ENCODE data around the gene NGF.

NGF gene

DNA sequence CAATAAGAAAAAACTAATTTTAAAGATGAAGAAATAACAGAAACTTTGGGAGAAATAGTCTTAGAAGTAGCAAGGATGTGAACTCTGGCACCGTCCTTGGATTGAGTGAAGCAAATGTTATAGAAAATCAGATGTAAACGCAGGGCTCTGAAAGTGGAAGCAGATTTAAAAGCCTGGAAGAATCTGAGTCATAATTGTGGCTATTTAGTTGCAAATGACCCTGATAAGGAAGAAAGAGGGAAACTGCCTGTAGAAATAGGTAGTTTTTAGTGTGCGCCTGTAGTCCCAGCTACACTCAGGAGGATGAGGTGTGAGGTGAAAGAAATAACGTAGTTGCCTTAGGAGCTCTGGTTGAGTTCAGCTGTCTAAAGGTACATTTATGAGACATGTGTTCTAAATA, 101.0 kb downstream of the NGF start:
- H3K4me3 ChIP-seq (ENCODE audit: low read depth, low read length), result no peak overlapping the region
- no peaks in the 10 kb centered on the region for H3K27me3 ChIP-seq
- DNase-seq, result no peak
- TF ChIP-seq, protein P1, sequence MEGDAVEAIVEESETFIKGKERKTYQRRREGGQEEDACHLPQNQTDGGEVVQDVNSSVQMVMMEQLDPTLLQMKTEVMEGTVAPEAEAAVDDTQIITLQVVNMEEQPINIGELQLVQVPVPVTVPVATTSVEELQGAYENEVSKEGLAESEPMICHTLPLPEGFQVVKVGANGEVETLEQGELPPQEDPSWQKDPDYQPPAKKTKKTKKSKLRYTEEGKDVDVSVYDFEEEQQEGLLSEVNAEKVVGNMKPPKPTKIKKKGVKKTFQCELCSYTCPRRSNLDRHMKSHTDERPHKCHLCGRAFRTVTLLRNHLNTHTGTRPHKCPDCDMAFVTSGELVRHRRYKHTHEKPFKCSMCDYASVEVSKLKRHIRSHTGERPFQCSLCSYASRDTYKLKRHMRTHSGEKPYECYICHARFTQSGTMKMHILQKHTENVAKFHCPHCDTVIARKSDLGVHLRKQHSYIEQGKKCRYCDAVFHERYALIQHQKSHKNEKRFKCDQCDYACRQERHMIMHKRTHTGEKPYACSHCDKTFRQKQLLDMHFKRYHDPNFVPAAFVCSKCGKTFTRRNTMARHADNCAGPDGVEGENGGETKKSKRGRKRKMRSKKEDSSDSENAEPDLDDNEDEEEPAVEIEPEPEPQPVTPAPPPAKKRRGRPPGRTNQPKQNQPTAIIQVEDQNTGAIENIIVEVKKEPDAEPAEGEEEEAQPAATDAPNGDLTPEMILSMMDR (IDR thresholded peaks at IDR 0.05; ENCODE audit: low read depth, low read length), result no peak
- H3K36me3 ChIP-seq, result no peaks in the 10 kb centered on the region
- no peaks in the 10 kb centered on the region for H3K4me1 ChIP-seq
- H3K9me3 ChIP-seq, result no peaks in the 10 kb centered on the region
